SK-N-MC (cell line): ENCODE data around the gene PARD3.

Experiments
- EZH2 ChIP-seq: fragments of 200-600 bp; sonication (generic); IDR thresholded peaks from one replicate; pipeline ENCODE4 v1.6.1; 2017; ENCODE audit warnings: antibody characterized with exemption
- FOXP2 ChIP-seq: optimal IDR thresholded peaks from 2 replicates; pipeline ENCODE3; 2011; ENCODE audit warnings: mild to moderate bottlenecking, moderate library complexity; ENCODE audit not compliant: insufficient read depth; ENCODE audit errors: extremely low read length, control extremely low read depth
- POLR2AphosphoS5 ChIP-seq: IDR thresholded peaks from 2 replicates; pipeline ENCODE4 v1.6.1; 2012; ENCODE audit warnings: mild to moderate bottlenecking, low read depth, low read length, borderline replicate concordance

GRCh38 chr10:34347131-34347530 is 468.0 kb downstream of the PARD3 start:
- TF ChIP-seq POLR2AphosphoS5 (no peak), EZH2 (no peak), FOXP2 (no peak)
